ENCODE data around the gene ACAP3.

GRCh38 chr1:1255078-1255477 is 52.7 kb downstream of the ACAP3 start:
- TF ChIP-seq CTCF (IDR thresholded peaks at IDR 0.05) = no peak
- TF ChIP-seq POLR2A (IDR thresholded peaks at IDR 0.05) = no peak

Data from lower leg skin (tissue), 3 donors.